Ishikawa (cell line): Measurements from ENCODE around the gene C20orf96.

ENCODE experiments used
- CEBPB ChIP-seq: IDR thresholded peaks from 2 replicates; pipeline ENCODE4 v1.6.1; 2012
- CREB1 ChIP-seq: IDR thresholded peaks from 2 replicates; pipeline ENCODE4 v1.6.1; 2012; ENCODE audit warnings: low read depth
- EGR1 ChIP-seq: IDR thresholded peaks from 2 replicates; pipeline ENCODE4 v1.6.1; 2012
- EP300 ChIP-seq: IDR thresholded peaks from 2 replicates; pipeline ENCODE4 v1.6.1; 2012; ENCODE audit warnings: borderline replicate concordance
- FOXM1 ChIP-seq: IDR thresholded peaks from 2 replicates; pipeline ENCODE4 v1.6.1; 2012; ENCODE audit warnings: low read depth, borderline replicate concordance
- NFIC ChIP-seq: IDR thresholded peaks from 2 replicates; pipeline ENCODE4 v1.6.1; 2012
- RAD21 ChIP-seq: IDR thresholded peaks from 2 replicates; pipeline ENCODE4 v1.6.1; 2012; ENCODE audit warnings: low read depth
- TAF1 ChIP-seq: IDR thresholded peaks from 2 replicates; pipeline ENCODE4 v1.6.1; 2012; ENCODE audit warnings: low read depth, mild to moderate bottlenecking
- TCF12 ChIP-seq: IDR thresholded peaks from 2 replicates; pipeline ENCODE4 v1.6.1; 2012; ENCODE audit warnings: low read depth
- TEAD4 ChIP-seq: IDR thresholded peaks from 2 replicates; pipeline ENCODE4 v1.6.1; 2012
- YY1 ChIP-seq: IDR thresholded peaks from 2 replicates; pipeline ENCODE4 v1.6.1; 2012; ENCODE audit warnings: low read depth
- ZBTB7A ChIP-seq: IDR thresholded peaks from 2 replicates; pipeline ENCODE4 v1.6.1; 2012; ENCODE audit warnings: low read depth
- TF ChIP-seq, protein P1 (sequence below): IDR thresholded peaks from 2 replicates; pipeline ENCODE4 v1.6.1; 2012
- TF ChIP-seq, protein P2 (sequence below): IDR thresholded peaks from 2 replicates; pipeline ENCODE4 v1.6.1; 2012; ENCODE audit warnings: low read depth, mild to moderate bottlenecking
- TF ChIP-seq, protein P3 (sequence below): IDR thresholded peaks from 2 replicates; pipeline ENCODE4 v1.6.1; 2012

C20orf96 gene

DNA sequence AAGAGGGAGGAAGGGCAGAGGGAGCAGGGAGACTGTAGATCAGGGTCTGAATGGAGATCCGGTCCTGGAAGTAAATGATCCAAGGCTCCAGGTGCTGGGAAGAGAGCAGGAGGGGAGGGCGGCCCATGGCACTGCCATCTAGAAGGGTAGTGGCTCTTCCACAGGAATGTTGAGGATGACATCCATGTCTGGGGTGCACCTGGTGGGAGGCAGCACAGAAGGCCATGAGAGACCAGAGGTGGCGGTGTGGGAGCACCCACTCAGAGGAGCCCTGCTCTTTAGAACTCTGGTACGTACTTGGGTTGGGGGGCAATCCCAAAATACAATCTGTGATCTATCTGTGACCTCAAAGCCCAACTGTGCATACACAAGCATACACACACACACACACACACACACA lies 19.5 kb downstream of the C20orf96 start:
- TF ChIP-seq EP300 (no peak), CEBPB (no peak), TCF12 (no peak), YY1 (no peak), TEAD4 (no peak), RAD21 (no peak), ZBTB7A (no peak), CREB1 (no peak), TAF1 (no peak), NFIC (no peak), EGR1 (no peak), FOXM1 (no peak)
- TF ChIP-seq, protein P1, sequence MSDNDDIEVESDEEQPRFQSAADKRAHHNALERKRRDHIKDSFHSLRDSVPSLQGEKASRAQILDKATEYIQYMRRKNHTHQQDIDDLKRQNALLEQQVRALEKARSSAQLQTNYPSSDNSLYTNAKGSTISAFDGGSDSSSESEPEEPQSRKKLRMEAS, result no peak
- TF ChIP-seq, protein P2, sequence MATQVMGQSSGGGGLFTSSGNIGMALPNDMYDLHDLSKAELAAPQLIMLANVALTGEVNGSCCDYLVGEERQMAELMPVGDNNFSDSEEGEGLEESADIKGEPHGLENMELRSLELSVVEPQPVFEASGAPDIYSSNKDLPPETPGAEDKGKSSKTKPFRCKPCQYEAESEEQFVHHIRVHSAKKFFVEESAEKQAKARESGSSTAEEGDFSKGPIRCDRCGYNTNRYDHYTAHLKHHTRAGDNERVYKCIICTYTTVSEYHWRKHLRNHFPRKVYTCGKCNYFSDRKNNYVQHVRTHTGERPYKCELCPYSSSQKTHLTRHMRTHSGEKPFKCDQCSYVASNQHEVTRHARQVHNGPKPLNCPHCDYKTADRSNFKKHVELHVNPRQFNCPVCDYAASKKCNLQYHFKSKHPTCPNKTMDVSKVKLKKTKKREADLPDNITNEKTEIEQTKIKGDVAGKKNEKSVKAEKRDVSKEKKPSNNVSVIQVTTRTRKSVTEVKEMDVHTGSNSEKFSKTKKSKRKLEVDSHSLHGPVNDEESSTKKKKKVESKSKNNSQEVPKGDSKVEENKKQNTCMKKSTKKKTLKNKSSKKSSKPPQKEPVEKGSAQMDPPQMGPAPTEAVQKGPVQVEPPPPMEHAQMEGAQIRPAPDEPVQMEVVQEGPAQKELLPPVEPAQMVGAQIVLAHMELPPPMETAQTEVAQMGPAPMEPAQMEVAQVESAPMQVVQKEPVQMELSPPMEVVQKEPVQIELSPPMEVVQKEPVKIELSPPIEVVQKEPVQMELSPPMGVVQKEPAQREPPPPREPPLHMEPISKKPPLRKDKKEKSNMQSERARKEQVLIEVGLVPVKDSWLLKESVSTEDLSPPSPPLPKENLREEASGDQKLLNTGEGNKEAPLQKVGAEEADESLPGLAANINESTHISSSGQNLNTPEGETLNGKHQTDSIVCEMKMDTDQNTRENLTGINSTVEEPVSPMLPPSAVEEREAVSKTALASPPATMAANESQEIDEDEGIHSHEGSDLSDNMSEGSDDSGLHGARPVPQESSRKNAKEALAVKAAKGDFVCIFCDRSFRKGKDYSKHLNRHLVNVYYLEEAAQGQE, result no peak
- TF ChIP-seq, protein P3, sequence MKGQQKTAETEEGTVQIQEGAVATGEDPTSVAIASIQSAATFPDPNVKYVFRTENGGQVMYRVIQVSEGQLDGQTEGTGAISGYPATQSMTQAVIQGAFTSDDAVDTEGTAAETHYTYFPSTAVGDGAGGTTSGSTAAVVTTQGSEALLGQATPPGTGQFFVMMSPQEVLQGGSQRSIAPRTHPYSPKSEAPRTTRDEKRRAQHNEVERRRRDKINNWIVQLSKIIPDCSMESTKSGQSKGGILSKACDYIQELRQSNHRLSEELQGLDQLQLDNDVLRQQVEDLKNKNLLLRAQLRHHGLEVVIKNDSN, result no peak

DNA sequence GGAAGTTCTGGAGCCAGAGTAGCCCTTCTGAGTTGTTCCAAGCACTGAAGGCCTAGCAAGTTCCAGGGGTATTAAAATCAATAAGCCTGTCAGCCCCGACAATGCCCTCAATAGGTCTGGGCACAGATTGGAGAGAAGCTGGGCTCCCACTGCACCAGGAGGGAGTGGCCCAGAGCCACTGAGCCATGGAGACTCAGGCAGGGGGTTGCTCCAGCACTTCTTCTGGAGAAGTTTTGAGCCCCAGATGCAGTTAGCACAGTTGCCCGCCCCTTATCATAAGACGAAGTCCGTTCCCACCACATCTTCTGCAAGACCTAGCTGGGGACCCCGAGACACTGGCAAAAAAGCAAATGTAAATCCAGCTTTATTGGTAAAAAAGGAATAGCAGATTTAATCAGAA lies 20.0 kb downstream of the C20orf96 start:
- TF ChIP-seq EP300 (no peak), CEBPB (no peak), TEAD4 (no peak)

DNA sequence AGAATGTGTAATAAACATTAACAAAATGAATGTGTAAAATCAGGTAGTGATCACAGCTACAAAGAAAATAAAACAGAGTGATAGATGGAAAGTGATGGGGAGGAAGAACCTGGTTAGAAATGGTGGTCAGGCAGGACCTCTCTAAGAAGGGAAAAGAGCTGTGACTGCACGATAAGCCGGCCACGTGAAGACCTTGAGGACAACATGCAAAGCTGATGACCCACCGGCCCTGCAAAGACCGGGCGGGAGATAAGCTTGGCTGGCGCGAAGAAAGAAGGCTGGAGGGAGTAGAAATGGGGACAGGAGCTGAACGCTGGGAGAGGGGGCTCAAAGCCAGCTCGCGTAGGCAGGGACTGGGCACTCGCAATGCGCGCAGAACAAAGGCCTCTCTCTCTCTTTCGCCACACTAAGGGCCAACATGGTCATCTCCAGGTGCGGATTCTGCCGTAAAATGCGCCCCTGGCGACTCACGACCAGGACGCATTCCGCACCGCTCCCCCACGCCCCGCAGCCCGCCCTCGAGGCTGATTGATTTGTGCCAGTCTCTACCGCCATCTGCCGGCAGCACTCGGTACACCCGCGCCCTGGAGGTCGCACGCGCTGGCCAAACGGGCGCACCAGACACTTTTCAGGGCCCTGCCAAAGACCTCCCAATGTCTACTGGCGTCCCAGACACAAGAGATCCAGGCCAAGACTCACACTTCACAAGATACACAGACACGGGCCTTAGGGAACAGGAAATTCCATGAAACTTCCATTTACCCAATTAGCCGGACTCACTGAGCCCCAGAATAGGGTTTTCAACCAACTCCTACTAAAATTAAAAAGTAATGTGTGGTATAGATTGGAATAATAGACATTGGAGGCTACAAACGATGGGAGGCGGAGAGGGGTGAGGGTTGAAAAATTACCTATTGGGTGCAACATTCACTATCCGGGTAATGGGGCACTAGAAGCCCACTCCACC lies 23.7 kb downstream of the C20orf96 start:
- TF ChIP-seq, protein P1, result peak; percentile 75
- TF ChIP-seq TEAD4 (peak; percentile 66; the same call in 1 of the 2 replicates), CREB1 (no peak), RAD21 (peak; percentile 88), ZBTB7A (peak; percentile 75)

DNA sequence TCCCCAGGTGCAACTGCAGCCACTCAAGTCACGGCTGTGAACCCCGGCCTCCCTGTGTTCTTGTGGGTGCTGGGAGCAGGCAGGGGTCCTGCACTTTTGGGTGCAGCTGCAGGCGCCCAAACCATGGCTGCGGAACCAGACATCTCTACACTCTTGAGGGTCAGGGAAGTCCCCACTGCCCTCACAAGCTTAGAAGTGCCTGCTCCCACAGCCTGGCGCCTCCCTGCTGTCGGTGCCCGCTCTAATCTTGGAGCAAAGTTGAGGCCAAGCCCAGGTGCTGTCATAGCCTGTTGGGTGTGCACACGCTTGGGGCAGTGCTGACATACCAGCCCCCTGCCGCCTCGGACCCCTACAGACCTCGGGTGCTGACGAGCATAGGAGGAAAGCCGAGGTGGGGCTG lies 26.8 kb downstream of the C20orf96 start:
- TF ChIP-seq FOXM1 (no peak), EGR1 (no peak)

DNA sequence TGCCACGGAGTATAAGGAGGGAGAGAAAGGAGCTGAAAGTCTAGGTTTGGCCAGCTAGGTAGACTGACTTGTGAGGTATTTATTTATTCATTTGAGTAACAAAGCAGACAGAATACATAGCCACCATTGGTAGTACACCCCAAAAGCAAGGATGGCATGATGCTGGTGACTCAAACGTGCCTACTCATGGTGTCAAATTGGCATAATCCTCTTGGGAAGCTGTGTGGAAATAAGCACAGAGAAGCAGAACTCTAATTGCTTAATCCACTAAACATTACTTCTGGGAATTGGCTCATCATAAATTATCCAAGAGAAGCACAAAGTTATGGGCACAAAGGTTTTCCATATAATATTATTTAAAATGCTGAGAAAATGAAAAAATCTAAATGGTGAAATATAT lies 30.6 kb downstream of the C20orf96 start:
- no peak for TF ChIP-seq CEBPB
- no peak for TF ChIP-seq EP300
- no peak for TF ChIP-seq YY1
- TF ChIP-seq, protein P2, result no peak
- TF ChIP-seq TAF1, result no peak
- TF ChIP-seq TCF12, result no peak
- TF ChIP-seq, protein P3, result no peak

DNA sequence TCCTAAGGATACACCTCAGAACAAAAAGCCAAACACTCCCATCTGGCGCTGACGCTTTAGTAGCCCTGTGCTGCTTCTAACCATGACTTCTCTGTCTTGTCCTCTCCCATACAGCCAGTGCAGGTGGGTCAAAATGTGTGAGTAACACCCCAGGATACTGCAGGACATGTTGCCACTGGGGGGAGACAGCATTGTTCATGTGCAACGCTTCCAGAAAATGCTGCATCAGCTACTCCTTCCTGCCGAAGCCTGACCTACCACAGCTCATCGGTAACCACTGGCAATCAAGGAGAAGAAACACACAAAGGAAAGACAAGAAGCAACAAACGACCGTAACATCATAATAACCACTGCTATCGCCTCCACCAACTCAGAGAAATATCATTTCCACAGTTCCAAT lies 31.6 kb downstream of the C20orf96 start:
- TF ChIP-seq, protein P3, result no peak
- TF ChIP-seq RAD21, result peak; percentile 18; the same call in 1 of the 2 replicates

DNA sequence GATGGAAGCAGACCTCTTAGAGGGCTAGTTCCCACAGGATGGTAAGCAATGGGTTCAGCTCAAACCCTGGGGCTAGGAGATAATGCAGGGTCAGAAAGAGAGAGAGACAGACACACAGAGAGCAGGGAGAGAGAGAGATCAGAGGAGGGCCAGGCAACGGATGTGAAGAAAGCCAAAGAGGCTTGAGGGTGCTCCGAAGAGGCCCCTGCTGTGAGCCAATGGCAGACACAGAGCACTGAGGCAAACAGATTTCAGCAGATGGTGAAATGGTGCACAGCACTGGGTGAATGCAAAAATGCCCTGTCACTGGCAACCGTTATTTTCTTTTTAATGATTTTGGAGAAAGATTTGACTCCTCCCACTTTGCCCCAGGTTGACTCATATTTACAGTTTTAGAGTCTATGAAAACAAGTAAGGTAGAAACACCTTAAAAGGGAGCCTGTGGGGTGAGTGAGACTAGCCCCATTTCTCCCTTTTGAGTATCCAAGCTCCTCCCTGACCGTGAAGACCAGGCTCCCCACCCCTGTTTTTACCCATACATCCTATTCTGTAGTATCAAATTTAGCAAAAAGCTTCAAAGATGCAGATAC lies 32.2 kb downstream of the C20orf96 start:
- TF ChIP-seq EGR1, result no peak
- TF ChIP-seq, protein P2, result no peak
- TF ChIP-seq, protein P3, result no peak
- TF ChIP-seq CREB1, result no peak
- no peak for TF ChIP-seq FOXM1
- TF ChIP-seq EP300, result no peak
- no peak for TF ChIP-seq YY1
- no peak for TF ChIP-seq CEBPB
- TF ChIP-seq TEAD4, result no peak
- no peak for TF ChIP-seq ZBTB7A
- no peak for TF ChIP-seq TAF1
- TF ChIP-seq TCF12, result no peak
- TF ChIP-seq NFIC, result no peak
- TF ChIP-seq RAD21, result no peak
